Mammary epithelial cell (primary cell): ENCODE results near the gene ODAD3.

Experiments
- CTCF ChIP-seq, 2 donors: IDR thresholded peaks in 1 of 2; conservative IDR thresholded peaks in 1 of 2; 2 replicates each; pipeline ENCODE4 v1.5.1; 2011 to 2012; ENCODE audit warnings: inconsistent platforms in 2 of 2, low read length in 2 of 2, mild to moderate bottlenecking in 2 of 2, control low read depth in 1 of 2, low read depth in 1 of 2; ENCODE audit not compliant: insufficient read depth in 1 of 2; ENCODE audit errors: extremely low read depth in 1 of 2
- EZH2 ChIP-seq: IDR thresholded peaks from 2 replicates; pipeline ENCODE4 v1.6.1; 2012; ENCODE audit warnings: low read length, inconsistent platforms, borderline replicate concordance

GRCh38 chr19:11456659-11457058 lies 21.7 kb upstream of the ODAD3 start:
- no peak for TF ChIP-seq CTCF (conservative IDR thresholded peaks at IDR 0.05 in 1 of 2, IDR thresholded peaks at IDR 0.05 in 1 of 2; ENCODE audit: extremely low read depth in 1 of 2, insufficient read depth in 1 of 2, low read depth in 1 of 2, low read length in 2 of 2)
- no peak for TF ChIP-seq EZH2
